ENCODE data around the gene TSPAN9.

TSPAN9 gene

GRCh38 chr12:3128498-3129293 lies 51.5 kb downstream of the TSPAN9 start:
- no peak for DNase-seq

GRCh38 chr12:3129301-3130056 lies 52.3 kb downstream of the TSPAN9 start:
- DNase-seq = no peak

- peak in 1 of 2 experiments; percentile 24 for DNase-seq
Observed at GRCh38 chr12:3130057-3130830, 53.1 kb downstream of the TSPAN9 start.

- DNase-seq = peak in 1 of 2 experiments; percentile 68
Observed at GRCh38 chr12:3131129-3131528, 54.0 kb downstream of the TSPAN9 start.

- no peak for DNase-seq
Observed at GRCh38 chr12:3132636-3133404, 55.6 kb downstream of the TSPAN9 start.

GRCh38 chr12:3133405-3133783 lies 56.2 kb downstream of the TSPAN9 start:
- DNase-seq = no peak

- DNase-seq = no peak
Observed at GRCh38 chr12:3134126-3134525, 56.9 kb downstream of the TSPAN9 start.

- no peak for DNase-seq
Observed at GRCh38 chr12:3134526-3135135, 57.5 kb downstream of the TSPAN9 start.

- DNase-seq = peak; percentile 55 to 68
Observed at GRCh38 chr12:3135522-3136461, 58.6 kb downstream of the TSPAN9 start.

GRCh38 chr12:3136641-3137267 lies 59.6 kb downstream of the TSPAN9 start:
- no peak for DNase-seq

GRCh38 chr12:3137268-3137781 lies 60.1 kb downstream of the TSPAN9 start:
- peak in 1 of 2 experiments; percentile 34 for DNase-seq

GRCh38 chr12:3137814-3138445 lies 60.8 kb downstream of the TSPAN9 start:
- no peak for DNase-seq

- no peak for DNase-seq
Observed at GRCh38 chr12:3138941-3139511, 61.8 kb downstream of the TSPAN9 start.

GRCh38 chr12:3139760-3140159 lies 62.6 kb downstream of the TSPAN9 start:
- no peak for DNase-seq

GRCh38 chr12:3140284-3140683 lies 63.1 kb downstream of the TSPAN9 start:
- DNase-seq = no peak

- DNase-seq = no peak
Observed at GRCh38 chr12:3141339-3142321, 64.5 kb downstream of the TSPAN9 start.

GRCh38 chr12:3142386-3142785 lies 65.2 kb downstream of the TSPAN9 start:
- DNase-seq = no peak

GRCh38 chr12:3144495-3144894 lies 67.3 kb downstream of the TSPAN9 start:
- no peak for DNase-seq

Data from NCI-H2081 (cell line).